OCI-LY1 (cell line): ENCODE results near the gene PRR15L.

ENCODE experiments used
- H2AFZ ChIP-seq: fragments of 200-600 bp; sonication (generic), shearing (Covaris generic); 2 replicates; pipeline ENCODE4 v1.6.0; 2014; ENCODE audit warnings: antibody characterized with exemption, mild to moderate bottlenecking, low read length
- H3F3A ChIP-seq: fragments of 200-600 bp; sonication (generic), shearing (Covaris generic); 2 replicates; pipeline ENCODE4 v1.6.0; 2014; ENCODE audit warnings: mild to moderate bottlenecking, antibody characterized with exemption, low read length, moderate library complexity; ENCODE audit not compliant: insufficient read depth
- H3K27ac ChIP-seq: fragments of 200-600 bp; sonication (generic); 2 replicates; pipeline ENCODE4 v1.5.1; 2014; ENCODE audit warnings: low read length, mixed run types, mild to moderate bottlenecking, low read depth; ENCODE audit not compliant: poor library complexity, severe bottlenecking
- H3K27me3 ChIP-seq: fragments of 200-600 bp; sonication (generic); 2 replicates; pipeline ENCODE4 v1.6.0; 2014; ENCODE audit warnings: antibody characterized with exemption, mild to moderate bottlenecking, low read length, moderate library complexity; ENCODE audit not compliant: insufficient read depth
- H3K36me3 ChIP-seq: fragments of 200-600 bp; sonication (generic); 2 replicates; pipeline ENCODE4 v1.6.1; 2014; ENCODE audit warnings: mild to moderate bottlenecking, antibody characterized with exemption, low read length, moderate library complexity, mixed read lengths; ENCODE audit not compliant: insufficient read depth
- H3K4me1 ChIP-seq: fragments of 200-600 bp; sonication (generic); 2 replicates; pipeline ENCODE4 v1.5.1; 2014; ENCODE audit warnings: mild to moderate bottlenecking, low read length, moderate library complexity; ENCODE audit not compliant: insufficient read depth, severe bottlenecking
- H3K4me2 ChIP-seq: fragments of 200-600 bp; sonication (generic), shearing (Covaris generic); 2 replicates; pipeline ENCODE4 v1.6.1; 2014; ENCODE audit warnings: low read length
- H3K4me3 ChIP-seq: fragments of 200-600 bp; sonication (generic); 2 replicates; pipeline ENCODE4 v1.5.1; 2014; ENCODE audit warnings: low read length, low read depth, mild to moderate bottlenecking, mixed read lengths; ENCODE audit not compliant: poor library complexity, severe bottlenecking
- H3K79me2 ChIP-seq: fragments of 200-600 bp; shearing (Covaris generic); 2 replicates; pipeline ENCODE4 v1.6.1; 2016; ENCODE audit warnings: mixed run types, low read length, mixed read lengths; ENCODE audit not compliant: insufficient read depth
- H3K9ac ChIP-seq: fragments of 200-600 bp; sonication (generic), shearing (Covaris generic); 2 replicates; pipeline ENCODE4 v1.6.1; 2014; ENCODE audit warnings: mild to moderate bottlenecking, low read length, mixed read lengths
- H3K9me2 ChIP-seq: fragments of 200-600 bp; sonication (generic), shearing (Covaris generic); 2 replicates; pipeline ENCODE4 v1.6.1; 2014; ENCODE audit warnings: low read depth, mild to moderate bottlenecking, low read length, mixed read lengths
- H3K9me3 ChIP-seq: fragments of 200-600 bp; shearing (Covaris generic); 2 replicates; pipeline ENCODE4 v1.6.1; 2014; ENCODE audit warnings: low read length, mixed read lengths
- H4K20me1 ChIP-seq: fragments of 200-600 bp; sonication (generic), shearing (Covaris generic); 2 replicates; pipeline ENCODE4 v1.6.0; 2016; ENCODE audit warnings: mild to moderate bottlenecking, low read length; ENCODE audit not compliant: insufficient read depth
- EZH2 ChIP-seq: fragments of 200-600 bp; sonication (generic), shearing (Covaris generic); IDR thresholded peaks from 2 replicates; pipeline ENCODE4 v1.8.0; 2017; ENCODE audit warnings: borderline replicate concordance, mixed run types, mild to moderate bottlenecking, antibody characterized with exemption, low read length, moderate library complexity, mixed read lengths
- TF ChIP-seq, protein P1 (sequence below): fragments of 200-600 bp; sonication (generic), shearing (Covaris generic); IDR thresholded peaks from 2 replicates; pipeline ENCODE4 v1.5.1; 2017; ENCODE audit warnings: mild to moderate bottlenecking, antibody characterized with exemption, low read length, moderate library complexity, mixed read lengths

The PRR15L gene

GRCh38 chr17:47997586-47997985, 39.9 kb upstream of the PRR15L start:
- no peaks in the 10 kb centered on the region for H3F3A ChIP-seq
- H3K9ac ChIP-seq, result no peak overlapping the region
- H3K27me3 ChIP-seq, result no peaks in the 10 kb centered on the region; the same call in 1 of the 2 replicates
- no peak overlapping the region for H3K27ac ChIP-seq
- no peaks in the 10 kb centered on the region for H4K20me1 ChIP-seq
- no peak overlapping the region for H3K4me3 ChIP-seq
- no peaks in the 10 kb centered on the region for H3K9me2 ChIP-seq
- no peak overlapping the region for H2AFZ ChIP-seq
- peaks cover 4% of the 10 kb centered on the region for H3K4me1 ChIP-seq
- H3K79me2 ChIP-seq, result no peaks in the 10 kb centered on the region
- TF ChIP-seq EZH2, result no peak
- TF ChIP-seq, protein P1, sequence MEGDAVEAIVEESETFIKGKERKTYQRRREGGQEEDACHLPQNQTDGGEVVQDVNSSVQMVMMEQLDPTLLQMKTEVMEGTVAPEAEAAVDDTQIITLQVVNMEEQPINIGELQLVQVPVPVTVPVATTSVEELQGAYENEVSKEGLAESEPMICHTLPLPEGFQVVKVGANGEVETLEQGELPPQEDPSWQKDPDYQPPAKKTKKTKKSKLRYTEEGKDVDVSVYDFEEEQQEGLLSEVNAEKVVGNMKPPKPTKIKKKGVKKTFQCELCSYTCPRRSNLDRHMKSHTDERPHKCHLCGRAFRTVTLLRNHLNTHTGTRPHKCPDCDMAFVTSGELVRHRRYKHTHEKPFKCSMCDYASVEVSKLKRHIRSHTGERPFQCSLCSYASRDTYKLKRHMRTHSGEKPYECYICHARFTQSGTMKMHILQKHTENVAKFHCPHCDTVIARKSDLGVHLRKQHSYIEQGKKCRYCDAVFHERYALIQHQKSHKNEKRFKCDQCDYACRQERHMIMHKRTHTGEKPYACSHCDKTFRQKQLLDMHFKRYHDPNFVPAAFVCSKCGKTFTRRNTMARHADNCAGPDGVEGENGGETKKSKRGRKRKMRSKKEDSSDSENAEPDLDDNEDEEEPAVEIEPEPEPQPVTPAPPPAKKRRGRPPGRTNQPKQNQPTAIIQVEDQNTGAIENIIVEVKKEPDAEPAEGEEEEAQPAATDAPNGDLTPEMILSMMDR, result no peak
- no peaks in the 10 kb centered on the region for H3K9me3 ChIP-seq
- no peak overlapping the region for H3K4me2 ChIP-seq
- H3K36me3 ChIP-seq, result no peaks in the 10 kb centered on the region

DNA sequence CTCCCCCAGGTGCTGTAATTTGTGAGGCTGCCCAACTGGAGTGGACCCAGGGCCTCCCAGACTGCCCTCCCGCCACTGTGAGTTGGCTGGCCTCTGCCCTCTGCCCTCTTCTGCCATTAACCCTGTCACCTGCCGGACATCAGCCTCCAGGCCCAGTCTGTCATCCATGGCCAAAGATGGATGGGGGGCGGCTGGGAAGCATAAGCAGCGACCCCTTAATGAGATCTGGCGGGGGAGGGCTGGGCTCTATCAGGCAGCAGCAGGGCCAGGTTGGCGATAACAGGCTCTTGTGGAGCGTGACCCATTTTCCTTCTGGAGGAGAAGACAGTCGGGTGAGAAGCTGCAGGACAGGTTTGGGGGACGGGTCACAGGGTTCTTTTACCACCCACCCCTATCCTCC, 38.5 kb upstream of the PRR15L start:
- Histone ChIP-seq H3K9ac (no peak overlapping the region), H3K79me2 (no peaks in the 10 kb centered on the region), H3K9me3 (no peaks in the 10 kb centered on the region), H3K9me2 (no peaks in the 10 kb centered on the region), H3F3A (no peaks in the 10 kb centered on the region), H3K27ac (no peak overlapping the region), H3K27me3 (no peaks in the 10 kb centered on the region; the same call in 1 of the 2 replicates), H3K4me3 (no peak overlapping the region), H4K20me1 (no peaks in the 10 kb centered on the region), H2AFZ (no peak overlapping the region), H3K4me2 (no peak overlapping the region), H3K4me1 (no peaks in the 10 kb centered on the region), H3K36me3 (no peaks in the 10 kb centered on the region)
- TF ChIP-seq, protein P1, result no peak
- no peak for TF ChIP-seq EZH2

- H3K4me2 ChIP-seq, result no peak overlapping the region
- TF ChIP-seq, protein P1, result no peak
- no peak for TF ChIP-seq EZH2
- no peak overlapping the region for H3K4me3 ChIP-seq
- no peaks in the 10 kb centered on the region for H3F3A ChIP-seq
- no peaks in the 10 kb centered on the region for H3K9me2 ChIP-seq
- H3K9ac ChIP-seq, result no peak overlapping the region
- no peaks in the 10 kb centered on the region for H3K4me1 ChIP-seq
- H3K79me2 ChIP-seq, result no peaks in the 10 kb centered on the region
- no peaks in the 10 kb centered on the region for H3K9me3 ChIP-seq
- no peaks in the 10 kb centered on the region for H3K36me3 ChIP-seq
- H3K27me3 ChIP-seq, result no peaks in the 10 kb centered on the region; the same call in 1 of the 2 replicates
- H4K20me1 ChIP-seq, result no peaks in the 10 kb centered on the region
- no peak overlapping the region for H3K27ac ChIP-seq
- H2AFZ ChIP-seq, result no peak overlapping the region
Measured at GRCh38 chr17:47995241-47995935, 37.7 kb upstream of the PRR15L start.
